ENCODE data around the gene CRABP2.

The CRABP2 gene

GRCh38 chr1:156700736-156701531 is 4.4 kb downstream of the CRABP2 start:
- DNase-seq (ENCODE audit: low spot score): no peak
- in situ Hi-C loops (cut with MboI; ENCODE audit: low sequenced_read_pairs, unreplicated experiment): no loop called here
- TF ChIP-seq CTCF (IDR thresholded peaks at IDR 0.05; ENCODE audit: borderline replicate concordance, control extremely low read depth, extremely low read depth, insufficient read depth, missing control alignments): no peak

GRCh38 chr1:156698995-156699394 is 6.4 kb downstream of the CRABP2 start:
- TF ChIP-seq CTCF (IDR thresholded peaks at IDR 0.05; ENCODE audit: borderline replicate concordance, control extremely low read depth, extremely low read depth, insufficient read depth, missing control alignments): no peak
- DNase-seq (ENCODE audit: low spot score): no peak
- in situ Hi-C loops (cut with MboI; ENCODE audit: low sequenced_read_pairs, unreplicated experiment): no loop called here

GRCh38 chr1:156697481-156697880 is 7.9 kb downstream of the CRABP2 start:
- no peak for TF ChIP-seq CTCF (IDR thresholded peaks at IDR 0.05; ENCODE audit: borderline replicate concordance, control extremely low read depth, extremely low read depth, insufficient read depth, missing control alignments)
- no peak for DNase-seq (ENCODE audit: low spot score)
- in situ Hi-C loops (cut with MboI; ENCODE audit: low sequenced_read_pairs, unreplicated experiment): no loop called here

GRCh38 chr1:156696755-156697154 is 8.6 kb downstream of the CRABP2 start:
- in situ Hi-C loops (cut with MboI; ENCODE audit: low sequenced_read_pairs, unreplicated experiment): no loop called here
- no peak for DNase-seq (ENCODE audit: low spot score)
- no peak for TF ChIP-seq CTCF (IDR thresholded peaks at IDR 0.05; ENCODE audit: borderline replicate concordance, control extremely low read depth, extremely low read depth, insufficient read depth, missing control alignments)

- TF ChIP-seq CTCF (IDR thresholded peaks at IDR 0.05; ENCODE audit: borderline replicate concordance, control extremely low read depth, extremely low read depth, insufficient read depth, missing control alignments): no peak
- in situ Hi-C loops (cut with MboI; ENCODE audit: low sequenced_read_pairs, unreplicated experiment): no loop called here
- no peak for DNase-seq (ENCODE audit: low spot score)
Observed at GRCh38 chr1:156694690-156694962, 10.8 kb downstream of the CRABP2 start.

- in situ Hi-C loops (cut with MboI; ENCODE audit: low sequenced_read_pairs, unreplicated experiment): no loop called here
- DNase-seq (ENCODE audit: low spot score): no peak
- TF ChIP-seq CTCF (IDR thresholded peaks at IDR 0.05; ENCODE audit: borderline replicate concordance, control extremely low read depth, extremely low read depth, insufficient read depth, missing control alignments): no peak
Observed at GRCh38 chr1:156693848-156694689, 11.3 kb downstream of the CRABP2 start.
